Parathyroid adenoma (tissue), 2 donors: ENCODE data around the gene TLR9.
"Not testable (repeated sequence)": the region's sequence is repeated elsewhere in the genome, so short reads cannot be mapped to it uniquely, and the experiment has no call there.

ENCODE experiments used
- H2AFZ ChIP-seq: fragments of 300-600 bp; sonication (generic); one replicate; pipeline ENCODE4 v1.7.0; 2017; ENCODE audit warnings: antibody characterized with exemption, mild to moderate bottlenecking
- H3K27ac ChIP-seq: fragments of 300-600 bp; sonication (generic); one replicate; pipeline ENCODE4 v1.7.0; 2017
- H3K27me3 ChIP-seq: fragments of 300-600 bp; sonication (generic); one replicate; pipeline ENCODE4 v1.7.0; 2017; ENCODE audit warnings: low read length; ENCODE audit not compliant: control insufficient read depth, insufficient read depth
- H3K36me3 ChIP-seq: fragments of 300-600 bp; sonication (generic); one replicate; pipeline ENCODE4 v1.7.0; 2017; ENCODE audit warnings: low read length; ENCODE audit not compliant: control insufficient read depth, insufficient read depth
- H3K4me1 ChIP-seq: fragments of 300-600 bp; sonication (generic); one replicate; pipeline ENCODE4 v1.7.0; 2017; ENCODE audit warnings: control low read depth
- H3K4me2 ChIP-seq: fragments of 300-600 bp; sonication (generic); one replicate; pipeline ENCODE4 v1.7.0; 2017; ENCODE audit warnings: low read length
- H3K4me3 ChIP-seq: fragments of 300-600 bp; sonication (generic); one replicate; pipeline ENCODE4 v1.7.0; 2017; ENCODE audit warnings: low read depth, low read length
- H3K79me2 ChIP-seq: fragments of 300-600 bp; sonication (generic); one replicate; pipeline ENCODE4 v1.7.0; 2017; ENCODE audit warnings: control low read depth
- H3K9ac ChIP-seq: fragments of 300-600 bp; sonication (generic); one replicate; pipeline ENCODE4 v1.7.0; 2017; ENCODE audit warnings: mild to moderate bottlenecking
- H3K9me3 ChIP-seq: fragments of 300-600 bp; sonication (generic); one replicate; pipeline ENCODE4 v1.7.0; 2017; ENCODE audit warnings: low read length; ENCODE audit not compliant: control insufficient read depth
- TF ChIP-seq, protein P1 (sequence below): fragments of 300-600 bp; sonication (generic); IDR thresholded peaks from one replicate; pipeline ENCODE4 v1.7.0; 2017; ENCODE audit warnings: antibody characterized with exemption, mild to moderate bottlenecking
- donor health status: primary hyperparathyroidism.

TLR9 gene

DNA sequence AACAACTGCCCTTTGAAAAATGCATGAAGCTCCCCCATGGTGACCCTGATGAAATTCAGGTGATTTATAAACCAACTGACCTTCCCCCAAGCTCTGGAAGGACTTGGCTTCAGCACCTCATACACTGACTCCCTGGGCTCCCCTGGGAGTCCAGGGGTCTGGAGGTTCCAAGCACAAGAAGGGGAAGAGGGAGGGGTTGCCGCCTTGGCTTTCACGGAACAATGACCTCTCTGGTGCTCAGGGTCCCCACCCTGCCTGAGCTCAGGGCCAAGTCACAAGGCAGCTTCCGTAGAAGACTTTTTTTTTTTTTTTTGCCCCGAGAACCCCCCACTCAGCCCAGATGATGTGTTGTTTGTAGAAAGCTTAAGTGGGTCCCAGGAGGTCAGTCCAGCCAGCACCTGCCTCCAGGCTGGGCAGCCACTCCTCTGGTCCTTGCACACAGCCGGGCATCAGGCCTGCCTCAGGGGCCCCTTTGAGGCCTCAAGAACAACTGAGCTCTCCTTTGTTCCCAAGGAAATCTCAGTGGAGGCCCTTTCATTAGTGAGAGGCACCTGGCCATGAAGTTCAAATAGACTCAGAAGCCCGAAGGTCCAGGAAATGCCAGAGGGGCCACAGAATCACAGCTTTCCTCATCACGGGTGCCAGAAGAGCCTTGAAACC is 41.5 kb downstream of the TLR9 start:
- no peak overlapping the region for H3K4me2 ChIP-seq
- no peak overlapping the region for H3K9ac ChIP-seq
- no peaks in the 10 kb centered on the region for H3K27me3 ChIP-seq
- TF ChIP-seq, protein P1, sequence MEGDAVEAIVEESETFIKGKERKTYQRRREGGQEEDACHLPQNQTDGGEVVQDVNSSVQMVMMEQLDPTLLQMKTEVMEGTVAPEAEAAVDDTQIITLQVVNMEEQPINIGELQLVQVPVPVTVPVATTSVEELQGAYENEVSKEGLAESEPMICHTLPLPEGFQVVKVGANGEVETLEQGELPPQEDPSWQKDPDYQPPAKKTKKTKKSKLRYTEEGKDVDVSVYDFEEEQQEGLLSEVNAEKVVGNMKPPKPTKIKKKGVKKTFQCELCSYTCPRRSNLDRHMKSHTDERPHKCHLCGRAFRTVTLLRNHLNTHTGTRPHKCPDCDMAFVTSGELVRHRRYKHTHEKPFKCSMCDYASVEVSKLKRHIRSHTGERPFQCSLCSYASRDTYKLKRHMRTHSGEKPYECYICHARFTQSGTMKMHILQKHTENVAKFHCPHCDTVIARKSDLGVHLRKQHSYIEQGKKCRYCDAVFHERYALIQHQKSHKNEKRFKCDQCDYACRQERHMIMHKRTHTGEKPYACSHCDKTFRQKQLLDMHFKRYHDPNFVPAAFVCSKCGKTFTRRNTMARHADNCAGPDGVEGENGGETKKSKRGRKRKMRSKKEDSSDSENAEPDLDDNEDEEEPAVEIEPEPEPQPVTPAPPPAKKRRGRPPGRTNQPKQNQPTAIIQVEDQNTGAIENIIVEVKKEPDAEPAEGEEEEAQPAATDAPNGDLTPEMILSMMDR: no peak
- H3K27ac ChIP-seq: no peak overlapping the region
- no peak overlapping the region for H3K4me3 ChIP-seq
- H3K4me1 ChIP-seq: peaks cover 28% of the 10 kb centered on the region
- H3K9me3 ChIP-seq: no peaks in the 10 kb centered on the region
- H3K36me3 ChIP-seq: no peaks in the 10 kb centered on the region
- no peaks in the 10 kb centered on the region for H3K79me2 ChIP-seq
- no peak overlapping the region for H2AFZ ChIP-seq

DNA sequence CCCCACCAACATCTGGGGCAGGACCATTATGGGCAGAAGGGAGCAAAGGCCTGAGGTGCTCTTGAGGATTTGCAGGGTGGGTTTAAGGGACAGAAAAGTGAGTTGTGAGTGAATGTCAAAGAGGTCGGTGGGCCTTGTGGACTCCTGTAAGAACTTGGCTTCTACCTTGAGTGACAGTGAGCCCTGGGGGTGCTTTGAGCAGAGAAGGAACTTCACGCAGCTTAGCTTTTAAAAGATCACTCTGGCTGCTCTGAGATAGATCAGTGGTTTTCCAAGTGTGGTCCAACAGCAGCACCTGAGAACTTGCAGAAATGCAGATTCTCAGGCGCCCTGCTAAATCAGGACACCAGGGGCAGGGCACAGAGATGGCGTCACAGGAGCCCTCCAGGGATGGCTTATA is 42.8 kb downstream of the TLR9 start:
- Histone ChIP-seq H3K27me3 (no peaks in the 10 kb centered on the region), H3K36me3 (no peaks in the 10 kb centered on the region), H3K79me2 (no peaks in the 10 kb centered on the region), H3K9me3 (no peaks in the 10 kb centered on the region), H3K4me2 (no peak overlapping the region), H2AFZ (no peak overlapping the region), H3K4me1 (peaks cover 17% of the 10 kb centered on the region), H3K27ac (no peak overlapping the region), H3K4me3 (no peak overlapping the region), H3K9ac (no peak overlapping the region)
- TF ChIP-seq, protein P1: no peak

DNA sequence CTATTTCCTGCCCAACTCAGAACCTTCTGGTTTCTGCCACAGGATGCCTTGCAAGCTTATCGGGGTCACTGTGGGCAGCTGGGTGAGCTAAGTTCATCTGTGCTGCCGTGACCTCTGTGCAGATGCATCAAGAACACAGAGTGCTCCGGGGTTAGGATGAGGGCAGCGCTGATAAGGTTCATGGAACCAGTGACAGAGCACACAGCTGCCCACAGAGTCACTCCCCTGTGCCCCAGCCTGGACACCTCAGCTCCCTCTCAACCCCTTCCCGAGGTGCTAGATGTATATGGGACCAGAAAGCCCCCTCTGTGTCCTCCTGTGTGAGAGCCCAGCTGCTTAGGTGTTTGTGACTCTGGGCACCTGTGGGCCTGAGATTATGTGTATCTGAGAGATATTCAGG is 43.2 kb downstream of the TLR9 start:
- Histone ChIP-seq H3K27ac (peak overlapping the region; percentile 68), H2AFZ (peak overlapping the region; percentile 83), H3K79me2 (no peaks in the 10 kb centered on the region), H3K4me1 (peaks cover 17% of the 10 kb centered on the region), H3K36me3 (no peaks in the 10 kb centered on the region), H3K4me3 (no peak overlapping the region), H3K9me3 (no peaks in the 10 kb centered on the region), H3K9ac (no peak overlapping the region), H3K27me3 (no peaks in the 10 kb centered on the region), H3K4me2 (no peak overlapping the region)
- TF ChIP-seq, protein P1: no peak

DNA sequence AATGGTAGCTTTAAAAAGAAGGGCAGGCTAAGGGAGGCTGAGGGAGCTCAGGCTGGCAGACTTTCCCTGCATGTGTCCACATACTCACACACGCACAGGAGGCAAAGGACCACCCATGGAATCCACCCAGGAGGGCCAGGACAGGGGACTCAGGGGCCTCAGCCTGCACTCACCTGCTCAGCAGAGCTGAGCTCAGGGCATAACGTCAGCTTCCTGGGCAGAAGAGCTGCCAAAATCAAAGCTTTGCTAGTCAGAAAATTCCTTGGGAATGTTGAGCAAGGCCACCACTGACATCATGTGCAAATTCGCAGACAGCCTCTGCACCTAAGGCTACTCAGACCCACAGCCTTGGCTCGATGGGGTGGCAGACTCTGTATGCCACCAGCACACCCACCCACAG is 43.9 kb downstream of the TLR9 start:
- H3K79me2 ChIP-seq: no peaks in the 10 kb centered on the region
- H2AFZ ChIP-seq: peak overlapping the region; percentile 83
- H3K36me3 ChIP-seq: no peaks in the 10 kb centered on the region
- peak overlapping the region; percentile 68 for H3K27ac ChIP-seq
- TF ChIP-seq, protein P1: no peak
- H3K4me1 ChIP-seq: peaks cover 17% of the 10 kb centered on the region
- no peak overlapping the region for H3K4me2 ChIP-seq
- no peaks in the 10 kb centered on the region for H3K27me3 ChIP-seq
- H3K4me3 ChIP-seq: no peak overlapping the region
- H3K9me3 ChIP-seq: no peaks in the 10 kb centered on the region
- peak overlapping the region; percentile 11 for H3K9ac ChIP-seq

DNA sequence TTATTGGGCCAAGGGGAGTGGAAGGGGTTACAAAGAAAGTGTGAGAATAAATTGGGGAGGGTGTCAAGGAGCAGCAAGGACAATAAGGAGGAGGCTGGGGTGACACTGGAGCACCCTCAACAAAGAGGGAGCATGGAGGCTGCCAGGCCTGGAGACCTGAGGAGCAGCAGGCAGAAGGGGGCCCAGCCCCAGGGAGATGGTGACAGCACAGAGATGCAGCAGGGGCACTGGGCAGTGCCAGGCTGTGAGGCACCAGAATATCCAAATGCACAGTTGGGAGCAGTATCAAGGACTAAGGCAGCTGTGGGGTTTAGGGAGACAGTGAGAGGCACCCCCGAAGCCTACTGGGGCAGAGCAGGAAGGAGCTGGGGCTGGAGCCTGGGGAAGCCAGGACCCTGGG is 46.9 kb downstream of the TLR9 start:
- H3K36me3 ChIP-seq: no peaks in the 10 kb centered on the region
- H3K4me1 ChIP-seq: peaks cover 17% of the 10 kb centered on the region
- H3K4me3 ChIP-seq: no peak overlapping the region
- TF ChIP-seq, protein P1: no peak
- H3K27ac ChIP-seq: no peak overlapping the region
- no peaks in the 10 kb centered on the region for H3K9me3 ChIP-seq
- no peaks in the 10 kb centered on the region for H3K27me3 ChIP-seq
- H3K4me2 ChIP-seq: no peak overlapping the region
- H3K79me2 ChIP-seq: no peaks in the 10 kb centered on the region
- no peak overlapping the region for H2AFZ ChIP-seq
- no peak overlapping the region for H3K9ac ChIP-seq

DNA sequence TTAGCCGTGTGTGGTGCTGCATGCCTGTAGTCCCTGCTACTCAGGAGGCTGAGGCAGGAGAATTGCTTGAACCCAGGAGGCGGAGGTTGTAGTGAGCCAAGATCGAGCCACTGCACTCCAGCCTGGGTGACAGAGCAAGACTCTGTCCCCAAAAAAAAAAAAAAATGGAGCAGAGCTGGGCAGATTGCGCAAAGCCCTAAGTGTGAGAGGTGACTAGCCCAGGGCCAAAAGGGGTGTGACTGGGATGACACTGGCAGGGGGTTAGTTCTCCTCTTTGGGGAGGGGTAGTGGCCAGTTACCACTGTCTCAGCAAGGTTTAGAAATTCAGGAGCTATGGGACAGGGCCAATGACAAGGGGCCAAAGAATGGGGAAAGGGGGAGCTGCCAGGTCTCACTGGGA is 47.3 kb downstream of the TLR9 start:
- H3K9me3 ChIP-seq, H3K27ac ChIP-seq, H2AFZ ChIP-seq, H3K79me2 ChIP-seq, H3K4me2 ChIP-seq, H3K36me3 ChIP-seq, H3K4me3 ChIP-seq, H3K27me3 ChIP-seq, H3K9ac ChIP-seq: not testable (repeated sequence)
- peaks cover 17% of the 10 kb centered on the region for H3K4me1 ChIP-seq
